ENCODE measurements around the gene SLFN14. TPM values are rescaled to one million over a fixed set of nuclear protein-coding genes. Genes with fewer than 3 reads are reported as not detected.

SLFN14 gene
- total and polyA plus RNA-seq, 2 experiments from 2014 or later = not detected

DNA sequence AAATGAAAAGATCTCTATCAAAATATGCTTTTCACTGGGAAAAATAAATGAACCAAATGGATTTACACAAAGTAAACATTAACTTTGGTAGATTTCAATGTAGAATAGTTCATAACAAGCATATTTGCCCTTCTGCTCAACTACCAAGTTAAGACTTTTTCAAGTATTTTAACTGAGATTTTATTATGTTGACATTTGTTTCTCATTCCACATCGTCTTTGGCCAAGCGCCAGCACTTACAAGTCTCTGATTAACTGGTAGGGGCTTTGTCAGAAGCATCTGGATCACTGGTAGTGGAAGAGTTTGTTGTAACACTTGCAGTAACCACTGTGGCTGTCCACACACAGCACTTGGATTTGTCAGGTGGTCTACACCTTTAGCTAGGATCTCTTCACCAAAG lies 46.1 kb downstream of the SLFN14 start:
- Histone ChIP-seq H2AFZ (no peak overlapping the region), H3K4me3 (no peak overlapping the region), H3K27ac (no peak overlapping the region), H3K36me3 (ENCODE audit: low read depth) (no peaks in the 10 kb centered on the region), H3K9me2 (ENCODE audit: insufficient read depth) (no peaks in the 10 kb centered on the region), H3K9me3 (ENCODE audit: low read depth) (no peaks in the 10 kb centered on the region), H3K79me2 (ENCODE audit: insufficient read depth) (no peaks in the 10 kb centered on the region), H3K4me2 (ENCODE audit: unreplicated experiment) (no peak overlapping the region), H3K4me1 (ENCODE audit: insufficient read depth) (no peaks in the 10 kb centered on the region), H4K20me1 (ENCODE audit: insufficient read depth) (no peaks in the 10 kb centered on the region), H3K9ac (no peak overlapping the region), H3F3A (ENCODE audit: insufficient read depth) (no peaks in the 10 kb centered on the region), H3K27me3 (replicated peaks; ENCODE audit: insufficient read depth) (peaks cover 57% of the 10 kb centered on the region)
- in situ Hi-C loops (cut with MboI) = no loop called here
- DNase-seq = no peak
- WGBS, 2 experiments (ENCODE audit: low coverage in 1 of 2, low lambda C conversion rate in 2 of 2, missing lambda C conversion rate in 2 of 2) = 35 to 38% methylated on average over 2 of the region's 2 CpGs
- TF ChIP-seq EZH2 (IDR thresholded peaks at IDR 0.05; ENCODE audit: insufficient read depth, poor library complexity, severe bottlenecking) = no peak
- TF ChIP-seq EZH2phosphoT487 (IDR thresholded peaks at IDR 0.05; ENCODE audit: insufficient read depth, low read depth) = no peak

Small RNA genes lying within 50 kb of the gene (small RNA-seq; reads per million reads assigned to genes)
- gene AC004134.1 (ENCODE audit: low read depth, low replicate concordance) (not detected), gene AC015911.1 (ENCODE audit: low read depth, low replicate concordance) (not detected), gene SNORD7 (ENCODE audit: low read depth, low replicate concordance) (21.9 reads per million, percentile 89 among the genes with 10 or more reads in this experiment)

Other genes starting within 250 kb of the SLFN14 start
- 49.3 and 59.7 TPM in 2 replicates for gene SLFN11, start 187.2 kb downstream of the SLFN14 start, total RNA-seq (2014; rRNA removed; shearing (Covaris generic))
- gene SLFN11, start 187.2 kb downstream of the SLFN14 start, polyA plus RNA-seq (2016; fragmentation: Nextera tagmentation; extraction: Ambion mirVana) = 32.8 and 34.1 TPM in 2 replicates
- gene SLFN12, start 128.3 kb downstream of the SLFN14 start, total RNA-seq (2014; rRNA removed; shearing (Covaris generic)) = 32.0 and 41.2 TPM in 2 replicates
- 15.1 and 15.9 TPM in 2 replicates for gene SLFN12, start 128.3 kb downstream of the SLFN14 start, polyA plus RNA-seq (2016; fragmentation: Nextera tagmentation; extraction: Ambion mirVana)
- gene SLFN13, start 112.1 kb downstream of the SLFN14 start, total RNA-seq (2014; rRNA removed; shearing (Covaris generic)) = 1.6 and 2.4 TPM in 2 replicates
- 3.9 and 4.8 TPM in 2 replicates for gene SLFN13, start 112.1 kb downstream of the SLFN14 start, polyA plus RNA-seq (2016; fragmentation: Nextera tagmentation; extraction: Ambion mirVana)
- 0.11 TPM in 1 of 2 replicates, not detected in the other for gene SLFN12L, start 23.1 kb downstream of the SLFN14 start, total RNA-seq (2014; rRNA removed; shearing (Covaris generic))
- gene SLFN12L, start 23.1 kb downstream of the SLFN14 start, polyA plus RNA-seq (2016; fragmentation: Nextera tagmentation; extraction: Ambion mirVana) = not detected in 2 replicates
- gene PEX12, start 17.8 kb upstream of the SLFN14 start, total RNA-seq (2014; rRNA removed; shearing (Covaris generic)) = 7.9 and 10.1 TPM in 2 replicates
- gene PEX12, start 17.8 kb upstream of the SLFN14 start, polyA plus RNA-seq (2016; fragmentation: Nextera tagmentation; extraction: Ambion mirVana) = 6.3 and 6.7 TPM in 2 replicates
- 67.3 and 72.4 TPM in 2 replicates for gene AP2B1, start 26.5 kb upstream of the SLFN14 start, total RNA-seq (2014; rRNA removed; shearing (Covaris generic))
- gene AP2B1, start 26.5 kb upstream of the SLFN14 start, polyA plus RNA-seq (2016; fragmentation: Nextera tagmentation; extraction: Ambion mirVana) = 85.9 and 92.6 TPM in 2 replicates
- gene RASL10B, start 170.8 kb upstream of the SLFN14 start, total RNA-seq (2014; rRNA removed; shearing (Covaris generic)) = 0.54 and 0.76 TPM in 2 replicates
- 0.08 and 0.11 TPM in 2 replicates for gene RASL10B, start 170.8 kb upstream of the SLFN14 start, polyA plus RNA-seq (2016; fragmentation: Nextera tagmentation; extraction: Ambion mirVana)
- not detected in 2 replicates for gene GAS2L2, start 192.4 kb upstream of the SLFN14 start, total RNA-seq (2014; rRNA removed; shearing (Covaris generic))
- gene GAS2L2, start 192.4 kb upstream of the SLFN14 start, polyA plus RNA-seq (2016; fragmentation: Nextera tagmentation; extraction: Ambion mirVana) = 0.06 TPM in 1 of 2 replicates, not detected in the other
- gene C17orf50, start 200.1 kb upstream of the SLFN14 start, total RNA-seq (2014; rRNA removed; shearing (Covaris generic)) = not detected in 2 replicates
- not detected in 2 replicates for gene C17orf50, start 200.1 kb upstream of the SLFN14 start, polyA plus RNA-seq (2016; fragmentation: Nextera tagmentation; extraction: Ambion mirVana)
- gene MMP28, start 234.8 kb upstream of the SLFN14 start, total RNA-seq (2014; rRNA removed; shearing (Covaris generic)) = not detected in 2 replicates
- gene MMP28, start 234.8 kb upstream of the SLFN14 start, polyA plus RNA-seq (2016; fragmentation: Nextera tagmentation; extraction: Ambion mirVana) = 0.25 TPM in 1 of 2 replicates, not detected in the other
- 27.5 and 39.3 TPM in 2 replicates for gene TAF15, start 248.7 kb upstream of the SLFN14 start, total RNA-seq (2014; rRNA removed; shearing (Covaris generic))
- gene TAF15, start 248.7 kb upstream of the SLFN14 start, polyA plus RNA-seq (2016; fragmentation: Nextera tagmentation; extraction: Ambion mirVana) = 7.0 and 9.2 TPM in 2 replicates